Measurements from ENCODE around the gene LONP2. TPM values are rescaled to one million over a fixed set of nuclear protein-coding genes. Genes with fewer than 3 reads are reported as not detected.

The LONP2 gene
- total and polyA plus RNA-seq, 2 experiments from 2014 or later = 12.4 to 25.2 TPM

GRCh38 chr16:48231727-48232492 is 12.2 kb upstream of the LONP2 start:
- Histone ChIP-seq H3K27me3 (ENCODE audit: insufficient read depth) (no peaks in the 10 kb centered on the region), H4K20me1 (replicated peaks; ENCODE audit: insufficient read depth) (no peaks in the 10 kb centered on the region), H3F3A (replicated peaks; ENCODE audit: low read depth) (no peaks in the 10 kb centered on the region), H2AFZ (peak overlapping the region; percentile 87; the same call in 1 of the 2 replicates), H3K4me3 (no peak overlapping the region), H3K27ac (ENCODE audit: low read depth) (no peak overlapping the region), H3K79me2 (replicated peaks; ENCODE audit: insufficient read depth) (no peaks in the 10 kb centered on the region), H3K4me2 (no peak overlapping the region), H3K36me3 (ENCODE audit: insufficient read depth) (no peaks in the 10 kb centered on the region), H3K4me1 (ENCODE audit: insufficient read depth) (no peaks in the 10 kb centered on the region), H3K9me2 (ENCODE audit: insufficient read depth) (peaks cover 9% of the 10 kb centered on the region; the same call in 1 of the 2 replicates)
- Mint-ChIP-seq H3K4me3 (no peak overlapping the region), H3K36me3 (ENCODE audit: low read depth) (no peaks in the 10 kb centered on the region), H3K27ac (no peak overlapping the region), H3K4me1 (peaks cover 6% of the 10 kb centered on the region; the same call in 2 of the 3 replicates), H3K9me3 (no peaks in the 10 kb centered on the region), H3K27me3 (ENCODE audit: insufficient read depth, low read depth, poor library complexity) (peaks cover 3% of the 10 kb centered on the region)
- peak; percentile 96 for ATAC-seq
- TF ChIP-seq ZNF331 (CRISPR knock-in tag; IDR thresholded peaks at IDR 0.05; ENCODE audit: low read depth) (no peak), NANOG (IDR thresholded peaks at IDR 0.05; ENCODE audit: borderline replicate concordance) (no peak), CTCF (conservative IDR thresholded peaks at IDR 0.05; ENCODE audit: low read depth in 2 of 2) (peak; percentile 64 to 83)
- peak; percentile 78 for DNase-seq (ENCODE audit: low spot score)

- no peaks in the 10 kb centered on the region for H3K36me3 Mint-ChIP-seq (ENCODE audit: low read depth)
- no peak overlapping the region for H3K4me2 ChIP-seq
- ATAC-seq = no peak
Measured at GRCh38 chr16:48232493-48233040, 11.5 kb upstream of the LONP2 start.

More at GRCh38 chr16:48232493-48233040, 11.5 kb upstream of the LONP2 start:
- no peak overlapping the region for H3K27ac Mint-ChIP-seq
- no peak for DNase-seq (ENCODE audit: low spot score)
- no peaks in the 10 kb centered on the region for H3K9me3 Mint-ChIP-seq
- Histone ChIP-seq H3K79me2 (replicated peaks; ENCODE audit: insufficient read depth) (no peaks in the 10 kb centered on the region), H3K9me2 (ENCODE audit: insufficient read depth) (peaks cover 9% of the 10 kb centered on the region; the same call in 1 of the 2 replicates), H3K4me1 (ENCODE audit: insufficient read depth) (no peaks in the 10 kb centered on the region), H3K27ac (ENCODE audit: low read depth) (no peak overlapping the region), H4K20me1 (replicated peaks; ENCODE audit: insufficient read depth) (no peaks in the 10 kb centered on the region), H3K27me3 (ENCODE audit: insufficient read depth) (no peaks in the 10 kb centered on the region), H3K4me3 (no peak overlapping the region), H3F3A (replicated peaks; ENCODE audit: low read depth) (no peaks in the 10 kb centered on the region), H3K36me3 (ENCODE audit: insufficient read depth) (no peaks in the 10 kb centered on the region), H2AFZ (peak overlapping the region; percentile 87; the same call in 1 of the 2 replicates)
- peaks cover 3% of the 10 kb centered on the region for H3K27me3 Mint-ChIP-seq (ENCODE audit: insufficient read depth, low read depth, poor library complexity)
- no peak for TF ChIP-seq STAT1 (IDR thresholded peaks at IDR 0.05; ENCODE audit: unreplicated experiment)
- TF ChIP-seq ZNF462 (CRISPR knock-in tag; IDR thresholded peaks at IDR 0.05) = no peak
- no peak overlapping the region for H3K4me3 Mint-ChIP-seq
- peaks cover 6% of the 10 kb centered on the region; the same call in 2 of the 3 replicates for H3K4me1 Mint-ChIP-seq

All from GM23338 (cell line).